NCI-H1105 (cell line): ENCODE measurements around the gene LZTFL1.
A peak's percentile ranks its signal among the peaks of the same experiment; 100 is the strongest.

Source experiments
- DNase-seq: peaks from one replicate; lab custom pipeline; 2025; lab: John Stamatoyannopoulos, UW

LZTFL1 gene

DNA sequence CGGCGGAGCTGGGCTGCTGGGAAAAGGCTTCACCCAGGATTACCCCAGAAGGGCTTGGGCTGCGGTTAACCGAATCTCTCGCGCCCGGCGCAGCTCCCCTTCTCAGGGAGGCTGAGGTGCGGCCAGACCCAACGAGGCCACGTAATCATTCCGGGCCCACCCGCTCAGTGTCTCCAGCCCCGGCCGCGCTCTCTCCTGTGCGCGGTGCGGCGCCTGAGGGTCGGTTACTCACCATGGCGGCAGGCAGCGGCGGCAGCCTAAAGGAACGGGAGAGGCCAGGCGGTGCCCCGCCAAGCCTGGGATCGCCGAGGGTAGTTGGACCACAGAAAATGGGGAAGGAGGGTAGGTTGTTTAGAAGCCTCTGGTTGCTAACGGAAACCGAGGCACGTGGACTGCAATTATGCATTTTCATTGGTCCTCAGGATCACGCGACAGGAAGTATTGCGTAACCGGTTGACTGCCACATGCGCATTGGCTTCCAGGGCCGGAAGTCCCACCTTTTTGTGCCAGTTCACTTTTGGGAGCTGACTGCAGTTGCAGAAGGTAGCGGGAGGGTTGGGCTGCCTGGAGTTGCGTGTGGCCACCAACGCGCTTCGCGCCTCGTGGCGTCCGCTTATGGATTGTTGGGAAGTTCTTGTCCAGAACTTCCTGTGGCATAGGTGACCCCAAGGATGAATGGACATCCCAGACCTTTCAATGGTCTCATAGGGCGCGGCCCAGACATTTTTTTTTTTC, at the start of gene LZTFL1:
Gene LZTFL1, minus strand, starts transcription at position 363 of the 735 bp plus-strand sequence. Its CDS starts 128 bp downstream, at position 235.
- peak; percentile 89 for DNase-seq

DNA sequence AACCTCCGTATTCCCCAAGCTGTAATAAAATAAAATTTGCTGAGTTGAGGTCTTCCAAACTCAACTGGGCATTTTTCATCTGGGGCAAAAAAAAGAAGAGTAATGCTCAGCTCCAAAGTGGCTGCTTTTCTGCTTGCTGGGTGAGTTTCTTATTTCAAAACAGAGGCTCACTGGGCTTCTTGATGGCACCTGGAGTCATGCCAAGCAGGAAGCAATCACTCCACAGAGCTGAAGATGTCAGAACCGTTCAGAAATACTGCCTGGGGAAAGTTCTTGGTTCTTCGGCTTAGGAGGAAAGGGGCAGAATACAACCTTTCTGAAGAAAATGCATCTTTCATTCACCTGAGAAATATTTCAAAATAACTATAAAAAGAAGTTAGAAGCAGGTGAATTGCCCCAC, 48.5 kb upstream of the LZTFL1 start:
- DNase-seq, result peak; percentile 35

- DNase-seq, result no peak
Observed at GRCh38 chr3:45889337-45889736, 47.4 kb upstream of the LZTFL1 start.

- no peak for DNase-seq
Observed at GRCh38 chr3:45887759-45888511, 46.0 kb upstream of the LZTFL1 start.

DNA sequence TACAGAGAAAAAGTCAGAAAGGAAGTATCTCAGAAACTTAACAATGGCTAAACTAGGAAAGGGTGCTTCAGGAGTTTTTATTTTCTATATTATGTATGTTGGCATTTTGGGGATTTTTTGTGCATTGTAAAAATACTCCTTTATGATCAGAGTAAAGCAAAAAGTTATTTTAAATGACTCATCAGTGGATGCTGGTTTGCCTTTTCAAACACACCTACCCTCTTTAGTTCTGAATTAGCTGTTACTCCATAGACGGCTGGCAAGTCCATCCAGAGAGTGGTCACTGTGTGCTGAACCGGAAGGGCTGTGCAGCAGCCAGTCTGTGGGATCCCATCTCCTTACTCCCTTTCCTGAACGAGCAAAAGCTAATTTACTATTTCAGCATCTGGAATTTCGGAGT, 45.4 kb upstream of the LZTFL1 start:
- DNase-seq, result no peak

DNA sequence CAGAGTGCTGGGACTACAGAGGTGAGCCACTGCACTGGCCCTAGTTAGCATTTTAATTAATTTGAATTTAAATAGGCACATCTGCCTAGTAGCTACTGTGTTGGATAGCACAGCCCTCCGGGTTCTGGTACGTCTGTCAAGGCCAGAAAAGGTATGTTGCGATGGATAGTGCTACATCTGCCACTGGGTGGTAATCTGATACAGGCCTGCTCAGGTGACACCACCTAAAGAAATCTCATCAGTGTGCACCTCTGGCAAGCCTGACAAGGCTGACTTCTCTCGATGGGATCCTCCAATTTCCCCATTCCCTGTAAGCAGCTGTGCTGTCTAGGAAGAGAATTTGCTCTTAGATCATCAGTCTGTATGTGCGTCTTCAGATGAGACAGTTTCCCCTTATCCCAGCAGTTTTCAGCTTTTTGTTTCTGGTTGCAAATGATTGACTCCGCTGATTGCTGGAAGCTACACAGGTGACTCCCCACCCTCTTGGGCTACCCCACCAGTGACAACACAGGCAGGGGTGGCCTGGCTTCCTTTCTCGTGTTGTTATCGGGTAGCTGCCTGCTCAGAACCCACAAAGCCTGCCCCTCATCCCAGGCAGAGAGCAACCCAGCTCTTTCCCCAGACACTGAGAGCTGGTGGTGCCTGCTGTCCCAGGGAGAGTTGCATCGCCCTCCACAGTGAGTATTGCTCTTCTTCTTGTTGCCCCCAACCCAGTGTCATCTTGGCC, 44.2 kb upstream of the LZTFL1 start, which contains the start of gene CCR9:
Gene CCR9, plus strand, starts transcription at position 565 of the 727 bp plus-strand sequence. CDS start 8,391 bp downstream, outside the sequence.
- no peak for DNase-seq

DNA sequence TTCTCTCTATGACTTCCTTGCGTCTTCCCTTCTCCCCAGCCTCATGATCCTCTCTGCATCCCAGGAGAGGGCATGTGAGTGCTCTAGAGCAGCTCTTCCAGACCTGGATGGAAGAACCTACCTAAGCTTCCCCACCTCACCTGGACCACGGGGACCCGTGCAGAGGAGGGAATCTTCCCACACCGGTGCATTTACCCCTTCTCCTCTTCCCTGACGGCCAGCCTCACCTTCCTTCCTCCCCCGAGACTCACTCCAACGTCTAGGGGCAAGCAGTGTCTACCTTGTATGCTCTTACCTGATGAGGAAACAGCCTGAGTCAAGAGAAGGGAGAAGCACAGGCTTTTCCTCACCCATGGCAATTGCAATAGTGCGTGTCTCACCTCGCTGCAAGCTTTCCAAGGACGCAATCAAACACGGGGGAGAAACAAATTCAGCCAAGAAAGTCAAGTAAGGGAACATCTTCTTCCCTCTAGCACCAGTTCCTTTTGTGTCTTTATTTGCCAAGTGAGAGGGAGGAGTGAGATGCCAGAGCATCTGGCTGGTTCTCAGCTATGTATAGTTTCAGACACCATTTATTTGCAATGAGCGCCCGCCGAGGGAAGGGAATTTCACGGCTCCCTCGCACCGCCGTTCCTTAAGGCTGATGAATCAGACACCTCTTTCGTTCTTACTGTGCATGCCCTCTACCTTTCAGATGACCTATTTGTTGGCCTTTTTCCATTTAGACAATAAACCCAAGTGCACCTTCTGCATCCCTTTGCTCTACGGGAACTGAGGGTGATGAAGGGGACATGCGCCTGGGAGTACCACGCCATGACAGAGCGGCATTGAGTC, 42.7 kb upstream of the LZTFL1 start:
- DNase-seq, result no peak

- no peak for DNase-seq
Observed at GRCh38 chr3:45881078-45882022, 39.4 kb upstream of the LZTFL1 start.

GRCh38 chr3:45880725-45881077, 38.8 kb upstream of the LZTFL1 start:
- DNase-seq, result no peak

DNA sequence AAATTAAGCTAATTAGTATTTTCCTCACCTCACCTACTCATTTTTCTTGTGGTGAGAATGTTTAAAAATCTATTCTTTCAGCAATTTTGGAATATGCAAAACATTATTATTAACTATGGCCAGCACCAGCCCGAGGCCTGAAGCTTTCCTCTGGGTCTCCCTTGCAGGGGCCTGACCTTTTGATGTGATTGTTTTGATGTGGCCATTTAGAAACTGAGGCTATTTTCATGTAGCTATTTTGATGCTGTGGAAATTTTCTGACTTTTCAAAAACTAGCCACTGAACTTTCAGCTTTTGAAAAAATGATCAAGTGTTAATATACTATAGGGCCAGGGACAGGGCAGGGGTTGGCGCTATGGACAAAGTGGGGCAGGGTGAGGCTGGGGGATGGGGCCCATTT, 36.2 kb upstream of the LZTFL1 start:
- no peak for DNase-seq

- DNase-seq, result no peak
Observed at GRCh38 chr3:45874677-45875346, 32.9 kb upstream of the LZTFL1 start.

DNA sequence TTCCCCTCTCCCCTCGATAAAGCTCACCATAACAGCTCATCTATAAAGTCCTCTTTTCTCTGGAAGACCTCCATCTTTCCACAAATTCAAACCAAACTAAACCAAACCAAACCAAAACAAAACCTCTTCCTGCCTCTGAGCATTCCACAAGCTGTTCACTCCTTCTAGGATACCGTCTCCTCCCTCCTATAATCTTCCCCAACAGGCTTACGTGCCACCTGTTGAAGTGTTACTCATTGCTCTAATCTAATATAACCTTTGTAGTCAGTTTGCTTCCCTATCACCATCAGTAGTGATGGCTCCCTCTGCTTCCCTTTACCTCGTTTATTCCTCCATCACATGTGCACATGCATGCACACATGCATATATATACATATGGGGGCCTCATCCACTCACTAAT, 31.7 kb upstream of the LZTFL1 start:
- no peak for DNase-seq

DNA sequence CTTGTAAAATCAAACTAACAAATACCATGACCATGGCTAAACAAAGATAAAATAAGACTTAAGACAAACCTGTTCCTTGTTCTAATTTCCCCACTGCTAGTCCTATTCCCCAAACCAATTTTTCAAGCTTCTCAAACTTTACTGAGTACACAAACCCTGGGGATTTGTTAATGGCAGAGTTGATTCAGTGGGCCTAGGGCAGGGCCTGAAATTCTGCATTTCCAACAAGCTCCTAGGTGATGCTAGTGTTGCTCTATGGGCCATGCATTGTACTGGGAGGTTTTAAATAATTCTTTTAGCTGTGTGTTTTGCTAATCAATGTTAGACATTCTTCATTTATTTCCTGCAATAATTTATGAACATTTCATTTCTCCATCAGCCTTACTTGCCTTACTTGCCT, 31.1 kb upstream of the LZTFL1 start:
- DNase-seq, result no peak

DNA sequence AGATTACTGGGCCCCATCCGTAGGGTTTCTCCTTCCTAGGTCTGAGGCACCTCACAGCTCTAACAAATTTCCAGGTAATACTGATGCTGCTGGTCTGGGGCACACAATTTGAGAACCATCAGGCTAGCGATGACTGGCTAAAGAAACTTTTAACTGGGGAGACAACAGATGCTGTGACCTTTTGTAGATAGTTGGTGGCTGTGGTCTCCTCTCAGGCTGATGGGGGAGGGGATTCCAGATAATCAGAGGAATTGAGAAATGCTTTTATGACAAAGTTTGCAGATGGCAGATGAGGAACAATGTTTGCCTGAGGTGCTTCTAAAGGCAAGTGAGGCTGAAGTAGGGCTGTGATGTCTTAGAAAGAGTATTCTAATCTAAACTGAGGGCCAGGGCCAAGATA, 30.6 kb upstream of the LZTFL1 start:
- no peak for DNase-seq

DNA sequence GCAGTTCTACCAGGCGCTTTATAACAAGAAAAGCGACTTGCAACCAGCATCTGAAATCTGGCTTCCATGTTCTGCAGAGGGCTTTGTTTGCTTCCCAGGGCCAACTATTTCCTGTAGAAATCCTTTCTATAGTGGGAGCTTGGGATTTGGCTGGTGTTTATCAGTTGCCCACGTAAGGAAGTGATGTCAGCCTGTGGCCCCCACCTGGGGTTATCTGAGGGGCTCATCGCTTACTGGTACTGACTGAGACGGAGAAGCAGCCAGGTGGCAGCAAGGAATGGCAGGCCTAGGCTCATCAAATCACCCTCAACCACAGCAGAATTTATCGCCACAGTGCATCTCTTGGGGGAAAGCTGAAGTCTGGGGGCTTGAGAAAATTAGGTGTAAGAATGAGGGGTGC, 29.9 kb upstream of the LZTFL1 start:
- DNase-seq, result no peak

DNA sequence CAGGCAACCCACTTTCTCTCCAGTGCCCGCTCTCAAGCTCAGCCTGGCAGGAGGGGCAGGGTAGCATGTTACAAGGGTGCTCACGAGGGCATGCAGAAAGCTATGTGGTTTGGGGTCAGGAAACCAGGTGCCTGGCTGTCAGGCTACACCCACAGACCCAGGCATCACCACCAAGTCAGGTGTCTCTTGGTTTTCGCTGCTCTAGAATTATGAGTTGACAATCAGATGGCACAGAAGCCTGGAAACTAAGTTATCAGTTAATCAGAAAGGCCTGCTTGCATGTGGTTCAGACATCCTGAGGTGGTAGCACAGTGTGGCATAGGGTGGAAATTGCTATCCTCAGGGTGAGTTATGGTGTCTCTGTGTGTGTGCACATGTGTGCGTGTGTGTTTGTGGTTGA, 28.2 kb upstream of the LZTFL1 start:
- DNase-seq, result no peak

- no peak for DNase-seq
Observed at GRCh38 chr3:45869638-45870037, 27.7 kb upstream of the LZTFL1 start.

DNA sequence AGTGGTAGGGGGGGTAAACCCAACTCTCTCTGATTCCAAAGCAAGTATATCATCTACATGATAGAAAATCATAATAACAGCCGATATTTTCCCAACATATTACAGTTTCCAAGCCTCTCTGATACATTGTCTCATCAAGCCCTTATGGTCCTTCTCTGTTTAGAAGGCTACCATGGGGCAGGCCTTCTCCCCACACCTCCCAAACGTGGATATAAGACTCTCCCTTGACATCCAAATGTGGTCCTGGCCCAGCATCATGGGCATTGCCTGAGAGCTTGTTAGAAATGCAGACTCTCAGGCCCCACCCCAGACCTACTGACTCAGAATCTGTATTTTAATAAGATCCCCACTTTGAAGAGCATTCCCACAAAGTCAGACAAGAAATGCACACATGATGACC, 26.7 kb upstream of the LZTFL1 start:
- DNase-seq, result no peak

GRCh38 chr3:45868213-45868612, 26.3 kb upstream of the LZTFL1 start:
- DNase-seq, result no peak

GRCh38 chr3:45865563-45865962, 23.6 kb upstream of the LZTFL1 start:
- DNase-seq, result no peak
